AG09319 (cell line): ENCODE measurements around the gene RAD51B.

Experiments
- DNase-seq: peaks from one replicate; pipeline ENCODE4 v3.0.0-alpha.2; 2010; ENCODE audit warnings: low read depth; ENCODE audit errors: extremely low read depth
- CTCF ChIP-seq: IDR thresholded peaks from 2 replicates; pipeline ENCODE4 v1.5.1; 2011; ENCODE audit warnings: low read depth, mild to moderate bottlenecking, inconsistent platforms, low read length, moderate library complexity

RAD51B gene

GRCh38 chr14:68014771-68015170 lies 195.2 kb downstream of the RAD51B start:
- DNase-seq, result no peak
- TF ChIP-seq CTCF, result no peak

- TF ChIP-seq CTCF, result no peak
- no peak for DNase-seq
Measured at GRCh38 chr14:68015356-68016254, 196.0 kb downstream of the RAD51B start.

GRCh38 chr14:68016255-68016914 lies 196.8 kb downstream of the RAD51B start:
- TF ChIP-seq CTCF, result no peak
- DNase-seq, result peak; percentile 8

- no peak for TF ChIP-seq CTCF
- no peak for DNase-seq
Measured at GRCh38 chr14:68018598-68018997, 199.0 kb downstream of the RAD51B start.

- TF ChIP-seq CTCF, result no peak
- no peak for DNase-seq
Measured at GRCh38 chr14:68020493-68020892, 200.9 kb downstream of the RAD51B start.

GRCh38 chr14:68020999-68021663 lies 201.6 kb downstream of the RAD51B start:
- TF ChIP-seq CTCF, result no peak
- no peak for DNase-seq

GRCh38 chr14:68027276-68027675 lies 207.7 kb downstream of the RAD51B start:
- DNase-seq, result no peak
- TF ChIP-seq CTCF, result no peak
